HepG2 (cell line): ENCODE data around the gene REEP3. TPM values are rescaled to one million over a fixed set of nuclear protein-coding genes. Genes with fewer than 3 reads are reported as not detected.
"Not testable (repeated sequence)": the region's sequence is repeated elsewhere in the genome, so short reads cannot be mapped to it uniquely, and the experiment has no call there.

ENCODE experiments used
- ATAC-seq: fragments of 200-7000 bp; cut with Tn5 transposase; 3 replicates; pipeline ENCODE4 v1.9.1; 2020; ENCODE audit warnings: mild to moderate bottlenecking, moderate library complexity
- BruUV-seq: library from RNA; stranded (reverse); fragments of 400-500 nt; replicated peaks from 2 replicates; lab custom pipeline; 2021; lab: Mats Ljungman, UMichigan
- CTCF ChIA-PET: fragments of 300-600 bp; formaldehyde crosslinking; extraction: SDS; loops from one replicate; lab custom pipeline; 2021; ENCODE audit warnings: low total read pairs, inconsistent platforms, low intra/inter-chr PET ratio; lab: Yijun Ruan, JAX
- POLR2A ChIA-PET: fragments of 350-600 bp; sonication (Branson Sonifier 250); formaldehyde crosslinking; loops from one replicate; lab custom pipeline; 2020; ENCODE audit warnings: antibody characterized with exemption, inconsistent platforms; lab: Yijun Ruan, JAX
- DNase-seq: peaks from one replicate; pipeline ENCODE4 v3.0.0-alpha.2; 2015; ENCODE audit warnings: low spot score
- FAIRE-seq: peaks from 3 replicates; lab custom pipeline; 2011; peaks lifted over from hg19 to GRCh38; lab: Jason Lieb, UNC
- H2AFZ ChIP-seq: one replicate; pipeline ENCODE4 v1.6.1; 2011; ENCODE audit warnings: low read length, inconsistent platforms
- H3K27ac ChIP-seq: fragments of 300-600 bp; 3 replicates; pipeline ENCODE4 v1.8.0; 2011; ENCODE audit warnings: mixed run types, mild to moderate bottlenecking, mixed read lengths, low read length, inconsistent platforms; ENCODE audit not compliant: insufficient read depth; ENCODE audit errors: extremely low read length
- H3K27me3 ChIP-seq, 2 experiments: fragments of 200-600 bp in 1 of 2; 2 replicates in 1 of 2; 3 replicates in 1 of 2; pipeline versions ENCODE4 v1.6.0 to v1.8.0; 2011; ENCODE audit warnings: low read length in 2 of 2, mild to moderate bottlenecking in 2 of 2, moderate library complexity in 2 of 2, inconsistent platforms in 1 of 2; ENCODE audit not compliant: insufficient read depth in 2 of 2, control insufficient read depth in 1 of 2
- H3K36me3 ChIP-seq, 2 experiments: fragments of 200-600 bp in 1 of 2; replicated peaks in 1 of 2; 2 replicates in 1 of 2; 3 replicates in 1 of 2; pipeline versions ENCODE4 v1.5.1 to v1.8.0; 2011; ENCODE audit warnings: low read length in 2 of 2, inconsistent platforms in 1 of 2; ENCODE audit not compliant: insufficient read depth in 2 of 2, control insufficient read depth in 1 of 2
- H3K4me1 ChIP-seq: 2 replicates; pipeline ENCODE4 v1.5.1; 2012; ENCODE audit warnings: low read length, inconsistent platforms; ENCODE audit not compliant: insufficient read depth
- H3K4me2 ChIP-seq: 2 replicates; pipeline ENCODE4 v1.6.0; 2011; ENCODE audit warnings: low read depth, low read length, inconsistent platforms
- H3K4me3 ChIP-seq, 3 experiments: fragments of 200-600 bp in 1 of 3; sonication (generic), shearing (Covaris generic) in 1 of 3; replicated peaks in 1 of 3; 2 replicates each; pipeline ENCODE4 v1.5.1; 2011 to 2016; ENCODE audit warnings: low read length in 3 of 3, inconsistent platforms in 2 of 3, low read depth in 2 of 3, mild to moderate bottlenecking in 2 of 3, control low read depth in 1 of 3, mixed read lengths in 1 of 3; ENCODE audit not compliant: insufficient read depth in 1 of 3
- H3K79me2 ChIP-seq: one replicate; pipeline ENCODE4 v1.6.1; 2011; ENCODE audit warnings: low read length, inconsistent platforms; ENCODE audit not compliant: insufficient read depth
- H3K9ac ChIP-seq: 2 replicates; pipeline ENCODE4 v1.6.0; 2011; ENCODE audit warnings: mild to moderate bottlenecking, low read depth, low read length, inconsistent platforms; ENCODE audit not compliant: insufficient read depth
- H3K9me3 ChIP-seq: 2 replicates; pipeline ENCODE4 v1.5.1; 2012; ENCODE audit warnings: mild to moderate bottlenecking, low read length
- H4K20me1 ChIP-seq: 2 replicates; pipeline ENCODE4 v1.6.0; 2011; ENCODE audit warnings: inconsistent platforms, mild to moderate bottlenecking, low read length, moderate library complexity; ENCODE audit not compliant: insufficient read depth
- FOXA1 ChIP-seq, 2 experiments: fragments of 450-650 bp in 1 of 2; sonication (generic) in 1 of 2; formaldehyde crosslinking in 1 of 2; IDR thresholded peaks; 2 replicates each; pipeline versions ENCODE4 v1.4.0 to v1.6.1; 2016 to 2020; ENCODE audit warnings: missing genetic modification reagents in 1 of 2
- IRF2 ChIP-seq: IDR thresholded peaks from 2 replicates; pipeline ENCODE4 v1.6.1; 2018; ENCODE audit warnings: missing genetic modification reagents, missing compliant biosample characterization
- MYC ChIP-seq: sonication (generic); formaldehyde crosslinking; IDR thresholded peaks from 2 replicates; pipeline ENCODE4 v1.9.0; 2021; ENCODE audit warnings: missing genetic modification reagents, borderline replicate concordance
- PHF8 ChIP-seq: sonication (generic); formaldehyde crosslinking; IDR thresholded peaks from 2 replicates; pipeline ENCODE4 v1.5.0; 2020; ENCODE audit warnings: missing genetic modification reagents
- ZFP37 ChIP-seq: sonication (generic); formaldehyde crosslinking; IDR thresholded peaks from 2 replicates; pipeline ENCODE4 v1.4.0; 2020; ENCODE audit warnings: missing genetic modification reagents, borderline replicate concordance
- ZNF337 ChIP-seq: sonication (generic); formaldehyde crosslinking; IDR thresholded peaks from 2 replicates; pipeline ENCODE4 v1.5.1; 2020; ENCODE audit warnings: missing genetic modification reagents, low read depth, mild to moderate bottlenecking, borderline replicate concordance
- ZNF383 ChIP-seq: sonication (generic); formaldehyde crosslinking; IDR thresholded peaks from 2 replicates; pipeline ENCODE4 v1.4.0; 2020; ENCODE audit warnings: missing genetic modification reagents, mild to moderate bottlenecking, borderline replicate concordance
- WGBS: methylation state at CpG from one replicate; pipeline ENCODE4 v1.1.6; 2017; ENCODE audit warnings: low lambda C conversion rate; 5-methylcytosine and 5-hydroxymethylcytosine counted together
- in situ Hi-C: cut with HindIII; loops from 2 replicates; pipeline ENCODE4 v1.10.0; 2017; ENCODE audit warnings: low pct_unique_long_range_greater_than_20kb; ENCODE audit not compliant: extremely low pct_ligation_motif_present
- intact Hi-C: fragments of 100-400 bp; cut with micrococcal nuclease; formaldehyde crosslinking; loops from one replicate; pipeline ENCODE4 v1.10.0; 2022; ENCODE audit not compliant: unreplicated experiment
- polyA plus RNA-seq, 8 experiments: library from polyadenylated mRNA; depleted of rRNA in 3 of 8; stranded (reverse) in 7 of 8; unstranded in 1 of 8; fragments of >200 nt; fragmentation: Illumina TruSeq in 4 of 8; extraction: Trizol in 4 of 8; gene quantifications; 2 replicates each; pipeline versions ENCODE4 v1.2.1 to v1.2.3, GENCODE V29; 2011 to 2016; ENCODE audit warnings: low read depth in 4 of 8, missing spikeins in 1 of 8, mixed read lengths in 1 of 8; ENCODE audit not compliant: insufficient read depth in 1 of 8
- total RNA-seq, 5 experiments: library from RNA; depleted of rRNA; stranded (reverse); fragments of >200 nt; fragmentation: Illumina TruSeq; extraction: Trizol; gene quantifications; 2 replicates each; pipeline ENCODE4 v1.2.3, GENCODE V29; 2016; ENCODE audit warnings: low read depth in 1 of 5
- TF ChIP-seq, protein P1 (sequence below): sonication (generic); formaldehyde crosslinking; IDR thresholded peaks from 2 replicates; pipeline ENCODE4 v1.5.1; 2020; ENCODE audit warnings: mild to moderate bottlenecking, missing genetic modification reagents, moderate library complexity
- TF ChIP-seq, protein P2 (sequence below): sonication (generic); formaldehyde crosslinking; IDR thresholded peaks from 2 replicates; pipeline ENCODE4 v1.4.0; 2020; ENCODE audit warnings: missing genetic modification reagents; ENCODE audit errors: not compliant biosample characterization
- TF ChIP-seq, protein P3 (sequence below): IDR thresholded peaks from 2 replicates; pipeline ENCODE4 v1.6.1; 2018; ENCODE audit warnings: missing genetic modification reagents
- TF ChIP-seq, protein P4 (sequence below): sonication (generic); formaldehyde crosslinking; IDR thresholded peaks from 2 replicates; pipeline ENCODE4 v1.8.1; 2023; ENCODE audit warnings: mild to moderate bottlenecking, missing genetic modification reagents

Gene REEP3
- total and polyA plus RNA-seq, 2 of the 13 experiments (the other 11 are each of a cell fraction or from before 2014, with no cell fraction given), result 7.1 to 31.4 TPM

DNA sequence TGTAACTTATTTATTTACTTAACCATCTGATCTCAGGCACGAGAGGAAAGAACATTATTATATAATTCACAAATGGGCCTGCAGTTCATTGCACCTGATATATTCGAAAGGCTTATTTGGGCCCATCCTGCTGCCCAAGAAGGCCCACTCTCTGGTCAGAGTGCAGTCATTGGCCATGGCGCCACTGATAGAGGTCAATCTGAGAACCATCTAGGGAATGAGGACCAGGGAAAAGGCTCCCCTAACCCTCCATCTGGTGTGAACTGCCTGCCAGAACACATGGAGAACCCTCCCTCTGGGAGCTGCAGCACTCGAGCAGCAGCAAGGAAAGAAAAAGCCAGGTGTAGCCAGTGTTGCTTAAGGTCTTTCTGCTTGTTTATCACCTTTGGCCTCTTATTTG lies 136.6 kb downstream of the REEP3 start (continued):
- TF ChIP-seq, protein P1, sequence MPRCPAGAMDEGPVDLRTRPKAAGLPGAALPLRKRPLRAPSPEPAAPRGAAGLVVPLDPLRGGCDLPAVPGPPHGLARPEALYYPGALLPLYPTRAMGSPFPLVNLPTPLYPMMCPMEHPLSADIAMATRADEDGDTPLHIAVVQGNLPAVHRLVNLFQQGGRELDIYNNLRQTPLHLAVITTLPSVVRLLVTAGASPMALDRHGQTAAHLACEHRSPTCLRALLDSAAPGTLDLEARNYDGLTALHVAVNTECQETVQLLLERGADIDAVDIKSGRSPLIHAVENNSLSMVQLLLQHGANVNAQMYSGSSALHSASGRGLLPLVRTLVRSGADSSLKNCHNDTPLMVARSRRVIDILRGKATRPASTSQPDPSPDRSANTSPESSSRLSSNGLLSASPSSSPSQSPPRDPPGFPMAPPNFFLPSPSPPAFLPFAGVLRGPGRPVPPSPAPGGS (CRISPR knock-in tag), result no peak
- TF ChIP-seq ZNF337 (CRISPR knock-in tag), result no peak
- TF ChIP-seq ZNF383 (CRISPR knock-in tag), result no peak

DNA sequence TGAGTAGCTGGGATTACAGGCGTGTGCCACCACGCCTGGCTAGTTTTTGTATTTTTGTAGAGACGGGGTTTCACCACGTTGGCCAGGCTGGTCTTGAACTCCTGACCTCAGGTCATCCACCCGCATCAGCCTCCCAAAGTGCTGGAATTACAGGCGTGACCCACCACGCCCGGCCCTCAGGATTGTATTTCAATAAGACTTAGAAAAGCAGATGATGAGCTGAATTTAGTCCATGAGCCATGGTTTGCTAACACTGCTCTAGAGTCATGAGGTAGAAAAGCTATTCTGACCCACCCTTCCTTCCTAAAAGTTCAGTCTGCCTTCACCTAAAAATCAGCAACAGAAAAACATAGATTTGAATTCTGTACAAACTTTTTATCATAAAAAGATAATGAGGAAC lies 139.7 kb downstream of the REEP3 start:
- H3K4me3 ChIP-seq, in situ Hi-C loops, POLR2A ChIA-PET, H3K27ac ChIP-seq, H3K36me3 ChIP-seq, BruUV-seq, H2AFZ ChIP-seq, H3K4me1 ChIP-seq, CTCF ChIA-PET, ATAC-seq, H3K79me2 ChIP-seq, H3K27me3 ChIP-seq, DNase-seq, intact Hi-C loops, H4K20me1 ChIP-seq, H3K9ac ChIP-seq, H3K9me3 ChIP-seq, H3K4me2 ChIP-seq, FAIRE-seq: not testable (repeated sequence)
- 65% methylated on average over 8 of the region's 8 CpGs for WGBS

DNA sequence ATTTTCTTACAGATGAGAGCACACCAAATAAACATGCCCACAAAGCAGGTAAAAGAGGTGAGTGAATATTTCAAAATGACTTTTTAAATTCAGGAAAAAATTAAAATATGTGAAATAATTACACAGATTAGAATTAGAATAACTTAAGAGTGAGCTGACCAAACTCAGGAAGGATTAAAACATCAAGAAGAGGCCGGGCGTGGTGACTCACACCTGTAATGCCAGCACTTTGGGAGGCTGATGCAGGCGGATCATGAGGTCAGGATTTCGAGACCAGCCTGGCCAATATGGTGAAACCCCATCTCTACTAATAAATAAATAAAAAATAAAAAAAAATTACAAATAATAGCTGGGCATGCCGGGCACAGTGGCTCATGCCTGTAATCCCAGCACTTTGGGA lies 140.1 kb downstream of the REEP3 start:
- Histone ChIP-seq H3K4me3 (no peak overlapping the region), H2AFZ (no peak overlapping the region), H3K27me3 (no peaks in the 10 kb centered on the region), H3K9me3 (no peaks in the 10 kb centered on the region), H3K27ac (no peak overlapping the region), H3K4me2 (no peak overlapping the region), H3K36me3 (no peaks in the 10 kb centered on the region), H3K79me2 (no peaks in the 10 kb centered on the region), H3K9ac (no peak overlapping the region), H4K20me1 (no peaks in the 10 kb centered on the region), H3K4me1 (no peaks in the 10 kb centered on the region)
- DNase-seq (no peak), ATAC-seq (no peak), FAIRE-seq (no peak)
- no TSS peak for BruUV-seq
- ChIA-PET POLR2A (no interaction called here), CTCF (no interaction called here)
- TF ChIP-seq, protein P2, sequence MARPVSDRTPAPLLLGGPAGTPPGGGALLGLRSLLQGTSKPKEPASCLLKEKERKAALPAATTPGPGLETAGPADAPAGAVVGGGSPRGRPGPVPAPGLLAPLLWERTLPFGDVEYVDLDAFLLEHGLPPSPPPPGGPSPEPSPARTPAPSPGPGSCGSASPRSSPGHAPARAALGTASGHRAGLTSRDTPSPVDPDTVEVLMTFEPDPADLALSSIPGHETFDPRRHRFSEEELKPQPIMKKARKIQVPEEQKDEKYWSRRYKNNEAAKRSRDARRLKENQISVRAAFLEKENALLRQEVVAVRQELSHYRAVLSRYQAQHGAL (CRISPR knock-in tag), result no peak
- TF ChIP-seq, protein P3, sequence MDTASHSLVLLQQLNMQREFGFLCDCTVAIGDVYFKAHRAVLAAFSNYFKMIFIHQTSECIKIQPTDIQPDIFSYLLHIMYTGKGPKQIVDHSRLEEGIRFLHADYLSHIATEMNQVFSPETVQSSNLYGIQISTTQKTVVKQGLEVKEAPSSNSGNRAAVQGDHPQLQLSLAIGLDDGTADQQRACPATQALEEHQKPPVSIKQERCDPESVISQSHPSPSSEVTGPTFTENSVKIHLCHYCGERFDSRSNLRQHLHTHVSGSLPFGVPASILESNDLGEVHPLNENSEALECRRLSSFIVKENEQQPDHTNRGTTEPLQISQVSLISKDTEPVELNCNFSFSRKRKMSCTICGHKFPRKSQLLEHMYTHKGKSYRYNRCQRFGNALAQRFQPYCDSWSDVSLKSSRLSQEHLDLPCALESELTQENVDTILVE, result no peak
- TF ChIP-seq MYC (no peak), PHF8 (CRISPR knock-in tag) (no peak), ZFP37 (CRISPR knock-in tag) (no peak), FOXA1 (IDR thresholded peaks at IDR 0.05) (no peak), FOXA1 (CRISPR knock-in tag; IDR thresholded peaks at IDR 0.05) (no peak), IRF2 (no peak)
- TF ChIP-seq, protein P4, sequence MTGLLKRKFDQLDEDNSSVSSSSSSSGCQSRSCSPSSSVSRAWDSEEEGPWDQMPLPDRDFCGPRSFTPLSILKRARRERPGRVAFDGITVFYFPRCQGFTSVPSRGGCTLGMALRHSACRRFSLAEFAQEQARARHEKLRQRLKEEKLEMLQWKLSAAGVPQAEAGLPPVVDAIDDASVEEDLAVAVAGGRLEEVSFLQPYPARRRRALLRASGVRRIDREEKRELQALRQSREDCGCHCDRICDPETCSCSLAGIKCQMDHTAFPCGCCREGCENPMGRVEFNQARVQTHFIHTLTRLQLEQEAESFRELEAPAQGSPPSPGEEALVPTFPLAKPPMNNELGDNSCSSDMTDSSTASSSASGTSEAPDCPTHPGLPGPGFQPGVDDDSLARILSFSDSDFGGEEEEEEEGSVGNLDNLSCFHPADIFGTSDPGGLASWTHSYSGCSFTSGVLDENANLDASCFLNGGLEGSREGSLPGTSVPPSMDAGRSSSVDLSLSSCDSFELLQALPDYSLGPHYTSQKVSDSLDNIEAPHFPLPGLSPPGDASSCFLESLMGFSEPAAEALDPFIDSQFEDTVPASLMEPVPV (CRISPR knock-in tag), result no peak
- intact Hi-C loops (no loop called here), in situ Hi-C loops (no loop called here)
- 45% methylated on average over 5 of the region's 5 CpGs for WGBS
